Body of pancreas (tissue), 4 donors: ENCODE results near the gene PAPOLB. TPM values are rescaled to one million over a fixed set of nuclear protein-coding genes. Genes with fewer than 3 reads are reported as not detected.

Source experiments
- ATAC-seq: fragments of 150-250 bp; one replicate; pipeline ENCODE4 v1.9.1; 2016
- DNase-seq, 4 donors: peaks; one replicate each; pipeline ENCODE4 v3.0.0-alpha.2; 2019
- H3K27ac ChIP-seq, 4 donors: fragments of 200-600 bp; sonication (generic); 1 replicate in 3 of 4; 2 replicates in 1 of 4; pipeline versions ENCODE4 v1.5.1 to v1.6.1; 2016 to 2019; ENCODE audit warnings: mild to moderate bottlenecking in 1 of 4, mixed read lengths in 1 of 4, moderate library complexity in 1 of 4
- H3K27me3 ChIP-seq, 2 donors: fragments of 200-600 bp; sonication (generic); one replicate each; pipeline ENCODE4 v1.6.0; 2016; ENCODE audit warnings: mild to moderate bottlenecking in 1 of 2
- H3K36me3 ChIP-seq, 2 donors: fragments of 200-600 bp; sonication (generic); replicated peaks in 1 of 2; 2 replicates each; pipeline ENCODE4 v1.5.1; 2016; ENCODE audit warnings: low read depth in 2 of 2; ENCODE audit not compliant: insufficient read depth in 1 of 2
- H3K4me1 ChIP-seq: fragments of 200-600 bp; sonication (generic); one replicate; pipeline ENCODE4 v1.6.0; 2016
- H3K4me3 ChIP-seq, 2 donors: fragments of 200-600 bp; sonication (generic); 1 replicate in 1 of 2; 2 replicates in 1 of 2; pipeline ENCODE4 v1.5.1; 2016 to 2019
- H3K9me3 ChIP-seq, 3 donors: fragments of 200-600 bp; sonication (generic); 1 replicate in 2 of 3; 2 replicates in 1 of 3; pipeline ENCODE4 v1.5.1; 2016
- CTCF ChIP-seq, 7 experiments: fragments of 450-650 bp in 4 of 7; fragments of 200-600 bp in 3 of 7; sonication (generic) in 3 of 7; IDR thresholded peaks; one replicate each; pipeline ENCODE4 v1.5.1; 2016 to 2019; ENCODE audit warnings: antibody characterized with exemption in 7 of 7
- POLR2A ChIP-seq, 3 donors: fragments of 450-650 bp; IDR thresholded peaks; one replicate each; pipeline ENCODE4 v1.6.1; 2016; ENCODE audit warnings: antibody characterized with exemption in 3 of 3, mild to moderate bottlenecking in 2 of 3
- WGBS, 2 donors: methylation state at CpG; one replicate each; pipeline ENCODE4 v1.1.5; 2017; 5-methylcytosine and 5-hydroxymethylcytosine counted together
- intact Hi-C: fragments of 100-400 bp; cut with DNase I; formaldehyde crosslinking; loops from one replicate; pipeline ENCODE4 v1.15.1; 2023
- total RNA-seq, 2 donors: library from RNA; depleted of rRNA; stranded (reverse); fragments of >200 nt; gene quantifications; one replicate each; pipeline ENCODE4 v1.1.0, GENCODE V29; 2016

The PAPOLB gene
- total RNA-seq, 2 donors from 2014 or later: under 0.01 TPM; not detected in 1

- TF ChIP-seq CTCF (IDR thresholded peaks at IDR 0.05) (no peak), POLR2A (IDR thresholded peaks at IDR 0.05) (no peak)
Observed at GRCh38 chr7:4838626-4839334, 23.1 kb downstream of the PAPOLB start.

GRCh38 chr7:4837803-4838625, 23.8 kb downstream of the PAPOLB start:
- WGBS, 2 donors: 79 to 82% methylated on average over 18 to 28 of the region's 30 CpGs
- no peak for DNase-seq
- Histone ChIP-seq H3K36me3 (no peaks in the 10 kb centered on the region), H3K4me1 (peaks cover 9% of the 10 kb centered on the region), H3K4me3 (no peak overlapping the region), H3K27ac (no peak overlapping the region), H3K27me3 (no peaks in the 10 kb centered on the region), H3K9me3 (no peaks in the 10 kb centered on the region)
- TF ChIP-seq CTCF (IDR thresholded peaks at IDR 0.05) (no peak), POLR2A (IDR thresholded peaks at IDR 0.05) (no peak)
- intact Hi-C loops: no loop called here
- no peak for ATAC-seq

More at GRCh38 chr7:4838626-4839334, 23.1 kb downstream of the PAPOLB start:
- Histone ChIP-seq H3K27ac (no peak overlapping the region), H3K9me3 (no peaks in the 10 kb centered on the region), H3K36me3 (no peaks in the 10 kb centered on the region), H3K4me1 (peaks cover 12% of the 10 kb centered on the region), H3K27me3 (no peaks in the 10 kb centered on the region), H3K4me3 (no peak overlapping the region)
- ATAC-seq (no peak), DNase-seq (peak in 1 of 4 donors; percentile 31)
- intact Hi-C loops: no loop called here
- 78 to 94% methylated on average over 18 to 21 of the region's 21 CpGs for WGBS, 2 donors

GRCh38 chr7:4837041-4837802, 24.6 kb downstream of the PAPOLB start:
- 41 to 70% methylated on average over 10 to 22 of the region's 22 CpGs for WGBS, 2 donors
- no peak overlapping the region for H3K4me3 ChIP-seq
- intact Hi-C loops: no loop called here
- H3K27ac ChIP-seq: peak overlapping the region in 2 of 4 donors; percentile 32 to 54
- DNase-seq (peak; percentile 58 to 87 (median 72)), ATAC-seq (peak; percentile 73)
- no peaks in the 10 kb centered on the region for H3K9me3 ChIP-seq
- no peaks in the 10 kb centered on the region for H3K27me3 ChIP-seq
- no peaks in the 10 kb centered on the region for H3K36me3 ChIP-seq
- TF ChIP-seq CTCF (IDR thresholded peaks at IDR 0.05) (no peak), POLR2A (IDR thresholded peaks at IDR 0.05) (no peak)
- peaks cover 1% of the 10 kb centered on the region for H3K4me1 ChIP-seq

- no peak for ATAC-seq
- no peaks in the 10 kb centered on the region for H3K4me1 ChIP-seq
- DNase-seq: peak in 1 of 4 donors; percentile 27
- H3K9me3 ChIP-seq: no peaks in the 10 kb centered on the region
- H3K27me3 ChIP-seq: no peaks in the 10 kb centered on the region
- H3K36me3 ChIP-seq: no peaks in the 10 kb centered on the region
- H3K4me3 ChIP-seq: no peak overlapping the region
- TF ChIP-seq CTCF (IDR thresholded peaks at IDR 0.05): no peak
- TF ChIP-seq POLR2A (IDR thresholded peaks at IDR 0.05): no peak
- 79 to 100% methylated on average over 6 to 20 of the region's 30 CpGs for WGBS, 2 donors
- peak overlapping the region in 2 of 4 donors; percentile 32 to 54 for H3K27ac ChIP-seq
- intact Hi-C loops: no loop called here
Observed at GRCh38 chr7:4836206-4836661, 25.6 kb downstream of the PAPOLB start.
